HG03060 (cell line): ENCODE data around the gene SYT1.

Source experiments
- ATAC-seq: cut with Tn5 transposase; IDR thresholded peaks from one replicate; pipeline ENCODE4 v1.9.1; 2021; ENCODE audit warnings: low read depth, moderate number of reproducible peaks; ENCODE audit not compliant: unreplicated experiment

SYT1 gene

DNA sequence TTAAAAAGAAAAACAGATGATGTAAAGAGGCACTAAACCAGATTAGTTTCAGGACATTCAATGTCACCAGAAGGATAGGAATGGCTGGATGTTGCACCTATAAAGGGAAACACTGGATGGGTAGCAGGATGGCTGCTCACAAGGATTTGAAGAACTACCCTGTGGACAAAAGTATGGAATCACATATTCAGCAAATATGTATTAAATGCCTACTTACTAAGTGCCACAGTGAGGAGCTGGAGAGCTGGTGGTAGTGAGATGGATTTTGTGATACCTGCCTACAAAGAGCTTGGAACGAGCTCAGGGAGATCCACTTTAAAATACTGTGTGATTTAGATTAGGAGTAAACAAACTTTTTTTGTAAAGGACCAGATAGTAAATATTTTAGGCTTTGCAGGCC, 510.0 kb downstream of the SYT1 start:
- no peak for ATAC-seq

- ATAC-seq, result no peak
Measured at GRCh38 chr12:79375050-79375449, 510.5 kb downstream of the SYT1 start.

DNA sequence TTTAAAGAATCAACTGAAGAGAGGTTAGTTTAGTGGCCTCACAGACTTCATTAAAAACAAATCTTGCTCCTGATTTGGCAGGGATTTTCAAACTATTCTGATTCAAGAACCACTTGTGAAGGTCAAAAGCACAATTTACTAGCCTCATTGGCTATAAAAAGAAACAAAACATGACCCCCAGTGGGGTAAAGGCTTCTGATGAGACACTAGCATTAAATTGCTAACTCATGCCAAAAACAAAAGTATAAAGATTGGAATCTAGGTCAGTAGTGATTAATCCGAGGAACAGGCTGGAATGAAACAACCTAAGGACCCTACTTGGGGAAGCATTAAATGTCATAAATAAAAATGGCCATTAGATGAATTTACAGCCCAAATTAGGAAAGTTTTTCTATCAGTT, 513.9 kb downstream of the SYT1 start:
- ATAC-seq, result no peak

- no peak for ATAC-seq
Measured at GRCh38 chr12:79380402-79380801, 515.8 kb downstream of the SYT1 start.

GRCh38 chr12:79381248-79382208, 517.0 kb downstream of the SYT1 start:
- no peak for ATAC-seq

DNA sequence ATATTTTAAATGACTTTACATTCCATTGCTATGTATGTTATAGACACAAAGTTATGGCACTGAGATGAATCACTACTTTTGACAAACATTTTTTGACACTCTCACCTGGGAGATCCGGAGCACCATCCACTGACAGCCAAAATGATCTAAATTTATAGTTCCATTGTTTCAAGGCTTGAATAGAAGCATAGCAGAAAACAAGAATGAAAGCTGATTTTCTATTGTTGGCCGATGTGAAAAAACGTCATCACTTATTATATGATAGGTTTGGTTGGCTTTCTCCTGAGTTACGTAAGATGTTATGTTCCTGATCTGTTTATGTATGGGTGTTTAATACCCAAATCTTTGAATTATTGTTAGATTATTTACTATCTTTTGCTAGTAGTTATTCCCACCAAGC, 520.0 kb downstream of the SYT1 start:
- ATAC-seq, result no peak

- no peak for ATAC-seq
Measured at GRCh38 chr12:79388011-79388410, 523.4 kb downstream of the SYT1 start.

GRCh38 chr12:79393842-79394241, 529.3 kb downstream of the SYT1 start:
- ATAC-seq, result no peak

DNA sequence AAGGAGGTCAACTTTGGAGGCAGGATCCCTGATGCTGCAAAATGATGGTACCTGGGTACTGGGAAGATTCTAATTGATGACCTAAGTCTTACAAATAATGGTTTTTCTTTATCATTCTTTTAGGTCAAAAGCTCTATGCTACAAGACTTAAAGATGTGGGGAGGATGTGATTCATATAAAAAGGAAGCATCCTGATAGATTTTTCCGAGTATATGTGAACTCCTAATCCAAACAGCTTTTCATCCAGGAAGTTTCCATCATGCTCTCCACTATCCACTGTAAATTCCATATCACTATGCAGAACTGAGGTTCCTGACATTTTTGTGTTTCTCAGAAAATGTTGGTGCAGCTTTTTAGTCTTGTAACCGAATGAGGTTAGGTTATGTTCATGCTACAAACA, 533.0 kb downstream of the SYT1 start:
- ATAC-seq, result no peak

DNA sequence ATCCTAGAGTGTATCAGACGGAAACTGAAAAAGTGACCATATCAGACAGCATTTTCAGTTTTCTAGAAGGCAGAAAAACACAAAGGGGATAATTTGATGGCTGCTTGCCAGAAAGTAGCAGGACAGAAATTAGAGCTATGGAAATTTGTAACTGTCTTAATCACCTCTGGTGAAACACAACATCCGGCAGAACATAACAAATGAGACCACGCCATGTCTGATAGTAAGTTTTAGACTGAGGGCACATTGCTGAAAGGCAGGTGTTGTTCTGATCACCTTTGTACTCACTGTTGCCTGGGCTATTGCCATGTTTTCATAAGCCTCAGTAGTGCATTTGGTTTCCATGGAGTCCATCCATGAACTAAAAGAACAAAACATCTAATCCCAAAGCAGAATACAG, 535.9 kb downstream of the SYT1 start:
- ATAC-seq, result no peak

DNA sequence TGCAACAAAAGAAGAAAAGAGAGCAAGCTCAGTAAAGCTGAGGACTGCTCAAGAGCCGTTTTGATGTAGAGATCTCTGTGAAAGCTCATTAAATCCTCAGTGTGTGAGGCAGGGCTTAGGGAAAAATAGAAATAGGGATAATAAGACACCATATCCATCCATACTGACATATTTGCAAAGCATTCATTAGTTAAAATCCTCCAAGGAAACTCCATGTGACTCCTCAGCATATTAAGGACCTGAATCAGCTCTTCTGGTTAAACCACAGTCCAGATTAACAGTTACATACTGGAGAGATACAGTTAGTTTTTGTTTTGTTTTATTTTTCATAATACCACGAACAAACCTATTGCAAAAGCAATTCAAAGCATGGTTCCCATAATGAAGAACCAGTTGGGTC, 538.0 kb downstream of the SYT1 start:
- ATAC-seq, result no peak

- ATAC-seq, result no peak
Measured at GRCh38 chr12:79406993-79407392, 542.4 kb downstream of the SYT1 start.

GRCh38 chr12:79407671-79408622, 543.4 kb downstream of the SYT1 start:
- peak; percentile 52 for ATAC-seq

DNA sequence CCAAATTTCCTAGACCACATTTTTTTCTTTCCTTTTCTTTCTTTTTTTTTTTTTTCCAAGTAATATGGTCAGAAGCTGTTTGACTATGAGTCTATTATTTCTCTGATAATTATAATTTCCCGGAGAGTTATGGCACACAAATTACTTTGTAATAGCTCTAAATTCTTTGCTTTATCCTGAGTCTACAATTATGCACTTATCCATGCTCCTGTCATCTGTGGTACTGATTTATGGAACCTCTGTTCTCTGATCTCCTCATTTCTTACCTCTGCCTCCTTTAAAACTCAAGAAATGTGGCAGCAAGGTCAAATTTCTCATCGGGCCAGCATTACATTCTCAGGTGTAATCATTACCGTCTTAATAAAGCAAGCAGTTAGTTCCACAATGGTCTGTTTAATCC, 544.1 kb downstream of the SYT1 start:
- ATAC-seq, result no peak

DNA sequence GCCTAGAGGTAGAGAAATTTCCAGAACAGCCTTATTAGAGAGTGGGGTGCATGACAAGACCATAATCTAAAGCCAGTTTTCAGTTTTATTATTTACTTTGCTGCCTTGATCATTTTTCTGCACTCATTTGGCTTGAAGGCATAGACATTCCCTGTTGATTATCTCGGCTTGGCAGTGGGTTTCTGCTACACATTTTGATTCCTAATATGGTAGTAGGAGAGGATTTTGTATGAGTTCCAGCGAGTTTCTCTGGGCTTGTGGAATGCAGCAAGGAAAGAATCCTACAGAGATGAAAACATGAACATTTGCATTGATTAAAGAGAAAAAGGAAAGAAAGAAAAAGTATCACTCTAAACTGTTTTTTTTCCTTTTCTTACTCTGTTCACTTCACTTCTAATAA, 545.0 kb downstream of the SYT1 start:
- no peak for ATAC-seq

- ATAC-seq, result no peak
Measured at GRCh38 chr12:79411791-79412190, 547.2 kb downstream of the SYT1 start.

DNA sequence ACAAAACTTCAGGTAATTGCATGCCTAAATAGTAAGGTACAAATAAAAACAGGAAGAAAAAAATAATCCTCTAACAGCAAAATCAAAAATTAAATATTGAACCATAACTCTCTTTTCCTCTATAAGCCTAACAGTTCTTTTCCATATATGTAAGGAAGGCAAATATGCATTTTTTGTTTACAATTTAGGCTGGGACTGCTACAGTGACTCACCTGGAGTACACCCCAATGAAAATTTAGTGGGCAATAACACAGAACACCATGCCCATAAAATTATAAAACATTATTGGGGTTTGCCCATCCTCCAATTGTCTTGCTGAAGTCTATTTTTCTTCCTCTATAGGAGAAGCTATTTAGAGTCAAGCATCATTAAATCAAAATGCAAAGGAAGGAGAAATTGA, 549.2 kb downstream of the SYT1 start:
- ATAC-seq, result no peak

DNA sequence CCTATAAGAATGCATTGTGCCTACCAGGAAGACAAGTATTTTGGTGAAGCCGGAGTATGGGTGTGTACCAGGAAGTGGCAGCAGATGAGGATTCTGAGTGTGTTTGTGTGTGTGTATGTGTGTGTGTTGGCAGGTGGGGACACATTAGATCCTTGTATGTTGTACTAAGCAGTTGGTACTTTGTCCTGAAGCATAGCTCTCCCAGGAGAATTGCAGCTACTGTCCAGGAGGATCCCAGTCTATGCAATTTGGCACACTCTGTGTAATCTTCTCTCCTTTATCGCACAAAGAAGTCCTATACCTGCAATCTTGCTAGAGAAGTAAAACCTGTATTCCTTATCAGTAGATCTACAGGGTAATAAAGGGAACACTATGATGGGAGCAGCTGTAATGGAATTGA, 549.7 kb downstream of the SYT1 start:
- no peak for ATAC-seq

DNA sequence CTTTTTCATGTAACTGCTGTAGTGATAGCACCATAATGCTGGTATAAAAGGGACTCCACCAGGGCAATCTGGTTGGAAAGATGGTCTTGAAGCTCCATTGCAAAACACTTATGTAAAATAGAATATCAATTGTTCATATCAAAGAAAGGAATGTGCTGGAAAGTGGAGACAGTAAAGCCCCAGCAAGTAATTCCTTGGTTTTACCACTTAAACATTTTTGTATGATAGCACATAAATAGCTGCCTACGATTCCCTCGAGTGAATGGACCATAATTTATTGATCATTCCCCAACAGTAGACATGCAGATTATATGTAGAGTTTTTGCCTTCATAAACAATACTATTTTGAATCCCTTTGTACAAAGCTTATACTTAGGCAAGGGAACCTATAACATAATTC, 550.7 kb downstream of the SYT1 start:
- ATAC-seq, result no peak

- ATAC-seq, result no peak
Measured at GRCh38 chr12:79415746-79416435, 551.3 kb downstream of the SYT1 start.

DNA sequence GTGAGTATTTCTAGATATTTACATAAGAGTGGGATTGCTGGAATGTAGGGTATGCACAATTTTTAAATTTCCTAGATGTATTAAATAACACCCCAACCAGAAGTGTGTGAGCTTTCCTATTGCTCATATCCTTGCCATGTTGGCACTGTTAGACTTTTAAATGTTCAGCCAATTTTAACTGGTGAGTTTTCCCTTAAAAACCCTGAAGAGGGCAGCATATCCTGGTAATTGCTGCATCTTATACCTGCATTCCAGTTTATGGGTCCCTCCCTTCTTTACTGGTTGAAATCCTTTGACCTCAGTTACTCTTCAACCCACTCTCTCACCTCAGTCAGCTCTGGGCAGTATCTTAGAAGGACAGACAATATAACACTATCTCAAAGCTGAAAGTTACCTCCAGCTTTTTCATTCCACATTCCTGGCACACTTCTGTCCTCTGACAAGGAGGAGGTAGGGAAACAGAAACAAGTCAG, 555.6 kb downstream of the SYT1 start:
- ATAC-seq, result no peak
